Upper lobe of right lung (tissue), 1 donor: ENCODE measurements around the gene NFAM1. TPM values are rescaled to one million over a fixed set of nuclear protein-coding genes. Genes with fewer than 3 reads are reported as not detected.

Source experiments
- ATAC-seq: fragments of 200-7000 bp; cut with Tn5 transposase; one replicate; pipeline ENCODE4 v1.9.1; 2020; ENCODE audit warnings: mild to moderate bottlenecking, moderate library complexity
- DNase-seq: peaks from one replicate; pipeline ENCODE4 v3.0.0-alpha.2; 2020
- H3K27ac ChIP-seq: fragments of 200-600 bp; one replicate; pipeline ENCODE4 v1.8.0; 2022
- H3K27me3 ChIP-seq: fragments of 200-600 bp; one replicate; pipeline ENCODE4 v1.8.0; 2022; ENCODE audit warnings: mild to moderate bottlenecking
- H3K36me3 ChIP-seq: fragments of 200-600 bp; one replicate; pipeline ENCODE4 v1.8.0; 2022
- H3K4me1 ChIP-seq: fragments of 200-600 bp; one replicate; pipeline ENCODE4 v1.8.0; 2022
- H3K4me3 ChIP-seq: fragments of 200-600 bp; one replicate; pipeline ENCODE4 v1.8.0; 2022; ENCODE audit warnings: mild to moderate bottlenecking
- H3K9me3 ChIP-seq: fragments of 200-600 bp; one replicate; pipeline ENCODE4 v1.8.0; 2022
- intact Hi-C: fragments of 100-400 bp; cut with DNase I; formaldehyde crosslinking; loops from one replicate; pipeline ENCODE4 v1.11.0; 2022
- total RNA-seq: library from RNA; stranded (reverse); fragmentation: NEBNext Ultra II Directional; extraction: Animal tissue kit (Norgen Biotek cat#: 25700); gene quantifications from one replicate; pipeline ENCODE4 v1.2.1, GENCODE V29; 2021
- TF ChIP-seq, protein P1 (sequence below): fragments of 200-600 bp; IDR thresholded peaks from one replicate; pipeline ENCODE4 v1.8.0; 2022; ENCODE audit warnings: antibody characterized with exemption
- donor health status: DM: no; HTN: yes; CAD: no; lungs with severe emphysema.

NFAM1 gene
- total RNA-seq, 1 donor from 2014 or later = 12.6 TPM

GRCh38 chr22:42343531-42344081 is 88.6 kb downstream of the NFAM1 start:
- TF ChIP-seq, protein P1, sequence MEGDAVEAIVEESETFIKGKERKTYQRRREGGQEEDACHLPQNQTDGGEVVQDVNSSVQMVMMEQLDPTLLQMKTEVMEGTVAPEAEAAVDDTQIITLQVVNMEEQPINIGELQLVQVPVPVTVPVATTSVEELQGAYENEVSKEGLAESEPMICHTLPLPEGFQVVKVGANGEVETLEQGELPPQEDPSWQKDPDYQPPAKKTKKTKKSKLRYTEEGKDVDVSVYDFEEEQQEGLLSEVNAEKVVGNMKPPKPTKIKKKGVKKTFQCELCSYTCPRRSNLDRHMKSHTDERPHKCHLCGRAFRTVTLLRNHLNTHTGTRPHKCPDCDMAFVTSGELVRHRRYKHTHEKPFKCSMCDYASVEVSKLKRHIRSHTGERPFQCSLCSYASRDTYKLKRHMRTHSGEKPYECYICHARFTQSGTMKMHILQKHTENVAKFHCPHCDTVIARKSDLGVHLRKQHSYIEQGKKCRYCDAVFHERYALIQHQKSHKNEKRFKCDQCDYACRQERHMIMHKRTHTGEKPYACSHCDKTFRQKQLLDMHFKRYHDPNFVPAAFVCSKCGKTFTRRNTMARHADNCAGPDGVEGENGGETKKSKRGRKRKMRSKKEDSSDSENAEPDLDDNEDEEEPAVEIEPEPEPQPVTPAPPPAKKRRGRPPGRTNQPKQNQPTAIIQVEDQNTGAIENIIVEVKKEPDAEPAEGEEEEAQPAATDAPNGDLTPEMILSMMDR = no peak
- no peak for DNase-seq
- Histone ChIP-seq H3K27me3 (no peaks in the 10 kb centered on the region), H3K9me3 (no peaks in the 10 kb centered on the region), H3K4me3 (peak overlapping the region; percentile 45), H3K36me3 (no peaks in the 10 kb centered on the region), H3K27ac (no peak overlapping the region), H3K4me1 (no peaks in the 10 kb centered on the region)
- peak; percentile 51 for ATAC-seq
- intact Hi-C loops = no loop called here

DNA sequence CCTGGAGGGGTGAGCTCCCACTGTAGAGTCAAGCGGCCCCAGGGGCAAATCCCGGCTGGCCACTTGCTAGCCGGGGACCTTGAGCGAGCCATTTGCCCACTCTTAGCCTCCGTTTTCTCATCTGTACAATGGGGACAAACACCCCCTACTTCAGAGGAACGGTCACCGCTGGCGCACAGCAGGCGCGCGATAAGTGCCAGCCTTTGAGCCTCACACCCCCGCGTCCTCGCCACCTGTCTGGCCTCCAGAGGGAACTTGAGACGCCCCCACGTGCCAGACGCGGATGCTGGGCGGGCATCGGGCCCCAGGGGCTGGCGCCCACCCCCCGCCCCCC is 89.1 kb downstream of the NFAM1 start:
- intact Hi-C loops = no loop called here
- ATAC-seq = no peak
- Histone ChIP-seq H3K27ac (no peak overlapping the region), H3K4me1 (no peaks in the 10 kb centered on the region), H3K9me3 (no peaks in the 10 kb centered on the region), H3K27me3 (no peaks in the 10 kb centered on the region), H3K36me3 (no peaks in the 10 kb centered on the region), H3K4me3 (peak overlapping the region; percentile 45)
- no peak for DNase-seq
- TF ChIP-seq, protein P1 = no peak

DNA sequence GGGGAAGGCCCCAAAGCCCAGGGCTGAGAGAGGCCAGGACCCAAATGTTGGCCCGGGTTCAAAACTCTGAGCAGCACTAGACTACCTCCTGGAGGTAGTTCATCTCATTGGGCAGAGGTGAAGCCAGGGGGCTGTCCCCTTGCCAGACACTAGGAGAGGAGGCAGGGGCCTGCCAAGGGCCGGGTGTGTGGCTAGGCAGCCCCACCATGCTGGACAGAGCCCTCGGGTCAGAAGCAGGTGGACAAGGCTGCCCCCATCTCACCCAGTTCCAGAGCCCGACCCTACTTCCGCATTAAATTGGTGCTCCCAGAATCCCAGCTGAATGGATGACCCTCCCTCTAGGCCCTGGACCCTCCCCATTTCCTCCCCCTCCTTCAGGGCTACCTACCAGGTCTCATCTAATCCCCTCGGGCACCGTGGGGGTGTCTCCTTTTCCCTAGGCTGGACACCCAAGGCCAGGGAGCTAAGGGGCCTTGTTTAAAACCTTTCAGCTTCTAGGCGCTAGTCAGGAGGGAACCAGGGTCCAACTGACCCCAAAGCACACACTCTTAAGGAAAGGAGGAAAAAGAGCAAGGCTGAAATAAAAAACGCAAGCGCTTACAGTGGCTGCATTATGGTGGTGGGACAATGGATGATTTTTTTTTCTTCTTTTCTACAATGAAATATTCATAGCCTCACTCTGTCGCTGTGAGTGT is 89.6 kb downstream of the NFAM1 start:
- no peaks in the 10 kb centered on the region for H3K4me1 ChIP-seq
- no peak overlapping the region for H3K27ac ChIP-seq
- no peaks in the 10 kb centered on the region for H3K27me3 ChIP-seq
- intact Hi-C loops = no loop called here
- H3K36me3 ChIP-seq = no peaks in the 10 kb centered on the region
- ATAC-seq (no peak), DNase-seq (no peak)
- TF ChIP-seq, protein P1 = no peak
- H3K9me3 ChIP-seq = no peaks in the 10 kb centered on the region
- H3K4me3 ChIP-seq = peak overlapping the region; percentile 45

DNA sequence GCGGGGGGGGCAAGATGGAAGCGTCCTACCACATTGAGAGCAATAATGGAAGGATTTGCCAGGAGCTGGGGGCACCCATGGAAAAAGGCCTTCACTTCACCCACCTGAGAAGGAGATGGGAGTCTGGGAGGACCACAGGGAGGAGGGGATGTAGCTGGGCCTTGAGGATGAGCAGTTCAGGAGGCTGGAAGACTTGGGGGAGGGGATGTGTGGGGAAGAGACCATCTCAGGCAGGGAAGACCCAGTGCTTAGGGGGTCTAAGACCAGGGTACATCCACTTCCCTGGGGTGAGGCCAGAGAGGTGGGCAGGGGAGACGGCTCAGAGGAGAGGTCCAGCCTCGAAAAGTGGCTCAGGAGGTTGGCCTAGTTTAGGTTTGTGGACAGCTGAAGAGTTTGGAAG is 90.4 kb downstream of the NFAM1 start:
- ATAC-seq (no peak), DNase-seq (no peak)
- TF ChIP-seq, protein P1 = no peak
- H3K27ac ChIP-seq = no peak overlapping the region
- H3K4me3 ChIP-seq = no peak overlapping the region
- no peaks in the 10 kb centered on the region for H3K4me1 ChIP-seq
- H3K36me3 ChIP-seq = no peaks in the 10 kb centered on the region
- no peaks in the 10 kb centered on the region for H3K27me3 ChIP-seq
- no peaks in the 10 kb centered on the region for H3K9me3 ChIP-seq
- intact Hi-C loops = no loop called here

GRCh38 chr22:42340829-42341383 is 91.3 kb downstream of the NFAM1 start:
- Histone ChIP-seq H3K4me1 (no peaks in the 10 kb centered on the region), H3K27ac (no peak overlapping the region), H3K36me3 (no peaks in the 10 kb centered on the region), H3K27me3 (no peaks in the 10 kb centered on the region), H3K9me3 (no peaks in the 10 kb centered on the region), H3K4me3 (no peak overlapping the region)
- no peak for ATAC-seq
- no peak for DNase-seq
- TF ChIP-seq, protein P1 = no peak
- intact Hi-C loops = no loop called here
